GM12878 (cell line): Measurements from ENCODE around the gene NOP14. TPM values are rescaled to one million over a fixed set of nuclear protein-coding genes. Genes with fewer than 3 reads are reported as not detected.

Experiments used
- ATAC-seq: fragments of 200-7000 bp; cut with Tn5 transposase; 3 replicates; pipeline ENCODE4 v1.9.1; 2020; ENCODE audit warnings: mild to moderate bottlenecking, moderate library complexity
- BruUV-seq: library from RNA; stranded (reverse); fragments of 400-500 nt; replicated peaks from 2 replicates; lab custom pipeline; 2021; lab: Mats Ljungman, UMichigan
- CTCF ChIA-PET: fragments of 300-600 bp; sonication (Branson Sonifier 250); formaldehyde crosslinking; extraction: SDS; loops from one replicate; lab custom pipeline; 2021; ENCODE audit warnings: inconsistent platforms; lab: Yijun Ruan, JAX
- POLR2A ChIA-PET: fragments of 350-600 bp; formaldehyde crosslinking; extraction: SDS; loops from one replicate; lab custom pipeline; 2021; ENCODE audit warnings: inconsistent platforms; lab: Charles Lee
- RAD21 ChIA-PET: fragments of 300-600 bp; sonication (Branson Sonifier 250); formaldehyde crosslinking; loops from one replicate; lab custom pipeline; 2023; ENCODE audit warnings: antibody characterized with exemption; ENCODE audit not compliant: unreplicated experiment; lab: Charles Lee
- SMC1A ChIA-PET: fragments of 300-600 bp; sonication (Branson Sonifier 250); formaldehyde crosslinking; loops from one replicate; lab custom pipeline; 2023; ENCODE audit not compliant: unreplicated experiment, uncharacterized antibody; lab: Charles Lee
- DNase-seq: peaks from one replicate; pipeline ENCODE4 v3.0.0-alpha.2; 2011; ENCODE audit warnings: low read depth, low spot score
- FAIRE-seq: peaks from 3 replicates; lab custom pipeline; 2011; peaks lifted over from hg19 to GRCh38; lab: Jason Lieb, UNC
- H2AFZ ChIP-seq: 2 replicates; pipeline ENCODE4 v1.6.0; 2011; ENCODE audit warnings: low read depth, low read length, control low read depth; ENCODE audit not compliant: control insufficient read depth
- H3K27ac ChIP-seq: 2 replicates; pipeline ENCODE4 v1.5.1; 2011; ENCODE audit warnings: control low read depth; ENCODE audit not compliant: control insufficient read depth, insufficient read depth
- H3K27me3 ChIP-seq, 2 experiments: replicated peaks in 1 of 2; 2 replicates each; pipeline versions ENCODE4 v1.6.0 to v1.6.1; 2011; ENCODE audit warnings: low read length in 1 of 2; ENCODE audit not compliant: control insufficient read depth in 2 of 2, insufficient read depth in 2 of 2
- H3K36me3 ChIP-seq, 2 experiments: 2 replicates each; pipeline ENCODE4 v1.5.1; 2011; ENCODE audit warnings: low read length in 1 of 2; ENCODE audit not compliant: control insufficient read depth in 2 of 2, insufficient read depth in 2 of 2
- H3K4me1 ChIP-seq: 2 replicates; pipeline ENCODE4 v1.6.1; 2011; ENCODE audit warnings: mild to moderate bottlenecking, low read length, moderate library complexity, mixed read lengths; ENCODE audit not compliant: control insufficient read depth, insufficient read depth
- H3K4me2 ChIP-seq: 2 replicates; pipeline ENCODE4 v1.6.0; 2011; ENCODE audit warnings: control low read depth; ENCODE audit not compliant: control insufficient read depth, insufficient read depth
- H3K4me3 ChIP-seq: fragments of 200-600 bp; sonication (generic); 2 replicates; pipeline ENCODE4 v1.5.1; 2016
- H3K79me2 ChIP-seq: 2 replicates; pipeline ENCODE4 v1.6.0; 2011; ENCODE audit warnings: low read length; ENCODE audit not compliant: control insufficient read depth, insufficient read depth
- H3K9ac ChIP-seq: 2 replicates; pipeline ENCODE4 v1.8.0; 2011; ENCODE audit warnings: low read length, control low read depth, mixed read lengths; ENCODE audit not compliant: control insufficient read depth, insufficient read depth
- H3K9me3 ChIP-seq: replicated peaks from 3 replicates; pipeline ENCODE4 v1.5.1; 2011; ENCODE audit warnings: mild to moderate bottlenecking, low read length; ENCODE audit not compliant: control insufficient read depth, insufficient read depth
- H4K20me1 ChIP-seq: 2 replicates; pipeline ENCODE4 v1.6.0; 2011; ENCODE audit not compliant: control insufficient read depth, insufficient read depth
- BRCA1 ChIP-seq: IDR thresholded peaks from 2 replicates; pipeline ENCODE4 v1.6.1; 2011; ENCODE audit warnings: low read depth, low read length, improper control_type of control experiment
- CHD2 ChIP-seq: IDR thresholded peaks from 2 replicates; pipeline ENCODE4 v1.6.1; 2011; ENCODE audit warnings: low read depth, low read length, improper control_type of control experiment, borderline replicate concordance
- CREM ChIP-seq: IDR thresholded peaks from 2 replicates; pipeline ENCODE4 v1.6.1; 2014; ENCODE audit warnings: antibody characterized with exemption, low read depth
- HDGF ChIP-seq: fragments of 450-650 bp; IDR thresholded peaks from 2 replicates; pipeline ENCODE4 v1.6.1; 2016; ENCODE audit warnings: antibody characterized with exemption
- IRF4 ChIP-seq: IDR thresholded peaks from 2 replicates; pipeline ENCODE4 v1.6.1; 2011; ENCODE audit warnings: low read depth, low read length
- MYB ChIP-seq: fragments of 150-350 bp; IDR thresholded peaks from 2 replicates; pipeline ENCODE4 v1.6.1; 2014; ENCODE audit warnings: mild to moderate bottlenecking, low read depth, low read length, borderline replicate concordance
- NFIC ChIP-seq: IDR thresholded peaks from 2 replicates; pipeline ENCODE4 v1.6.1; 2012; ENCODE audit warnings: low read depth, mild to moderate bottlenecking, inconsistent platforms, low read length, moderate library complexity
- RELA ChIP-seq: fragments of 450-650 bp; IDR thresholded peaks from 2 replicates; pipeline ENCODE4 v1.8.0; 2014; ENCODE audit warnings: borderline replicate concordance; ENCODE audit not compliant: partially characterized antibody
- SIN3A ChIP-seq: IDR thresholded peaks from 2 replicates; pipeline ENCODE4 v1.6.1; 2012; ENCODE audit warnings: low read depth, low read length, improper control_type of control experiment
- SIX5 ChIP-seq: IDR thresholded peaks from 2 replicates; pipeline ENCODE4 v1.6.1; 2011; ENCODE audit warnings: mild to moderate bottlenecking, low read depth, low read length, moderate library complexity; ENCODE audit not compliant: severe bottlenecking
- STAT1 ChIP-seq: fragments of 450-650 bp; conservative IDR thresholded peaks from 2 replicates; pipeline ENCODE4 v1.6.1; 2014; ENCODE audit warnings: antibody characterized with exemption, mild to moderate bottlenecking
- TAF1 ChIP-seq: IDR thresholded peaks from 2 replicates; pipeline ENCODE4 v1.6.1; 2011; ENCODE audit warnings: mild to moderate bottlenecking, low read depth, low read length, borderline replicate concordance
- TCF12 ChIP-seq: IDR thresholded peaks from 2 replicates; pipeline ENCODE4 v1.6.1; 2011; ENCODE audit warnings: low read depth, mild to moderate bottlenecking, low read length
- YBX1 ChIP-seq: fragments of 450-650 bp; IDR thresholded peaks from 2 replicates; pipeline ENCODE4 v1.6.1; 2016; ENCODE audit warnings: antibody characterized with exemption
- WGBS: methylation state at CpG from one replicate; pipeline ENCODE4 v1.1.6; 2016; ENCODE audit warnings: low lambda C conversion rate; ENCODE audit not compliant: insufficient replicate concordance, insufficient coverage; ENCODE audit errors: missing lambda C conversion rate; 5-methylcytosine and 5-hydroxymethylcytosine counted together
- in situ Hi-C: fragments of 300-500 bp; cut with MboI; formaldehyde crosslinking; loops from 9 replicates; pipeline ENCODE4 v1.14.3; 2018; ENCODE audit warnings: mixed read lengths
- intact Hi-C: fragments of 100-400 bp; cut with micrococcal nuclease; formaldehyde crosslinking; loops from one replicate; pipeline ENCODE4 v1.14.2; 2022; ENCODE audit not compliant: unreplicated experiment
- polyA plus RNA-seq, 11 experiments: library from polyadenylated mRNA; depleted of rRNA in 4 of 11; unstranded in 6 of 11; stranded (reverse) in 5 of 11; fragments of >200 nt; fragmentation: Nextera tagmentation in 4 of 11; fragmentation: Illumina TruSeq in 1 of 11; extraction: Ambion mirVana in 4 of 11; extraction: Trizol in 1 of 11; gene quantifications; 1 replicate in 1 of 11; 2 replicates in 10 of 11; pipeline versions ENCODE4 v1.2.1 to v1.2.3, GENCODE V29; 2011 to 2016; ENCODE audit warnings: inconsistent platforms in 2 of 11, missing spikeins in 2 of 11, low read depth in 1 of 11
- total RNA-seq, 4 experiments: library from RNA; depleted of rRNA in 3 of 4; stranded (reverse); fragments of >200 nt in 3 of 4; fragmentation: Illumina TruSeq in 1 of 4; extraction: Trizol in 1 of 4; gene quantifications; 2 replicates each; pipeline versions ENCODE4 v1.2.1 to v1.2.3, GENCODE V29; 2013 to 2021
- TF ChIP-seq, protein P1 (sequence below): fragments of 450-650 bp; IDR thresholded peaks from 2 replicates; pipeline ENCODE4 v1.6.1; 2016; ENCODE audit warnings: mild to moderate bottlenecking, moderate library complexity, borderline replicate concordance
- TF ChIP-seq, protein P2 (sequence below): IDR thresholded peaks from 2 replicates; pipeline ENCODE4 v1.6.1; 2012; ENCODE audit warnings: low read depth, low read length, improper control_type of control experiment
- TF ChIP-seq, protein P3 (sequence below): fragments of 450-650 bp; IDR thresholded peaks from 2 replicates; pipeline ENCODE4 v1.6.1; 2018; ENCODE audit warnings: mild to moderate bottlenecking, low read depth, moderate library complexity; ENCODE audit not compliant: partially characterized antibody

Gene NOP14
- total and polyA plus RNA-seq, 10 of the 15 experiments (the other 5 are each of a cell fraction or from before 2014, with no cell fraction given): 13.8 to 80.6 (median 49.7) TPM

DNA sequence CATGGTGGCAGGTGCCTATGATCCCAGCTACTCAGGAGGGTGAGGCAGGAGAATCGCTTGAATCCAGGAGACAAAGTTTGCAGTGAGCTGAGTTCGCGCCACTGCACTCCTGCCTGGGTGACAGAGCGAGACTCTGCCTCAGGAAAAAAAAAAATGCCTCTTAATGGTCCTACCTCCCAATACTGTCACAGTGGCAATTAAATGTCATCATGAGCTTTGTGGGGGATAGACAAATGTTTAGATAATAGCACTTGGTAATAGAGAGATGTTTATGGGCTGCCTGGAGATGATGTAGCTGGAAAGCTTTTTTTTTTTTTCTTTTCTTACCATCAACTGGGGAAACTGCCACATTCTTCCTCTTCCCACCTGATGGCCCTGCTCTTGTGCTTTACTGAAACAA is 33.2 kb upstream of the NOP14 start:
- CTCF ChIA-PET: interaction anchor here (0.7 to 1.4 kb wide), 2 partner anchors 18 to 30 kb away, joined by 4 to 5 read pairs; no protein-coding TSS in a partner anchor
- in situ Hi-C loops: no loop called here
- no peak for FAIRE-seq

More for the DNA sequence above, 33.2 kb upstream of the NOP14 start:
- Histone ChIP-seq H3K79me2 (no peaks in the 10 kb centered on the region), H3K27me3 (no peaks in the 10 kb centered on the region; a peak in 1 of 4 replicates), H3K9ac (no peak overlapping the region), H3K9me3 (no peaks in the 10 kb centered on the region), H3K4me3 (no peak overlapping the region), H3K4me2 (no peak overlapping the region), H3K27ac (no peak overlapping the region), H3K36me3 (no peaks in the 10 kb centered on the region), H3K4me1 (no peaks in the 10 kb centered on the region), H2AFZ (no peak overlapping the region), H4K20me1 (no peaks in the 10 kb centered on the region)
- no peak for ATAC-seq
- RAD21 ChIA-PET: no interaction called here
- intact Hi-C loops: no loop called here
- POLR2A ChIA-PET: no interaction called here
- BruUV-seq: no TSS peak
- TF ChIP-seq SIN3A (no peak), HDGF (no peak), SIX5 (no peak), RELA (no peak), MYB (no peak), TAF1 (no peak), IRF4 (no peak), YBX1 (no peak), STAT1 (no peak), CHD2 (no peak), TCF12 (no peak), BRCA1 (no peak), CREM (no peak), NFIC (no peak)
- TF ChIP-seq, protein P1, sequence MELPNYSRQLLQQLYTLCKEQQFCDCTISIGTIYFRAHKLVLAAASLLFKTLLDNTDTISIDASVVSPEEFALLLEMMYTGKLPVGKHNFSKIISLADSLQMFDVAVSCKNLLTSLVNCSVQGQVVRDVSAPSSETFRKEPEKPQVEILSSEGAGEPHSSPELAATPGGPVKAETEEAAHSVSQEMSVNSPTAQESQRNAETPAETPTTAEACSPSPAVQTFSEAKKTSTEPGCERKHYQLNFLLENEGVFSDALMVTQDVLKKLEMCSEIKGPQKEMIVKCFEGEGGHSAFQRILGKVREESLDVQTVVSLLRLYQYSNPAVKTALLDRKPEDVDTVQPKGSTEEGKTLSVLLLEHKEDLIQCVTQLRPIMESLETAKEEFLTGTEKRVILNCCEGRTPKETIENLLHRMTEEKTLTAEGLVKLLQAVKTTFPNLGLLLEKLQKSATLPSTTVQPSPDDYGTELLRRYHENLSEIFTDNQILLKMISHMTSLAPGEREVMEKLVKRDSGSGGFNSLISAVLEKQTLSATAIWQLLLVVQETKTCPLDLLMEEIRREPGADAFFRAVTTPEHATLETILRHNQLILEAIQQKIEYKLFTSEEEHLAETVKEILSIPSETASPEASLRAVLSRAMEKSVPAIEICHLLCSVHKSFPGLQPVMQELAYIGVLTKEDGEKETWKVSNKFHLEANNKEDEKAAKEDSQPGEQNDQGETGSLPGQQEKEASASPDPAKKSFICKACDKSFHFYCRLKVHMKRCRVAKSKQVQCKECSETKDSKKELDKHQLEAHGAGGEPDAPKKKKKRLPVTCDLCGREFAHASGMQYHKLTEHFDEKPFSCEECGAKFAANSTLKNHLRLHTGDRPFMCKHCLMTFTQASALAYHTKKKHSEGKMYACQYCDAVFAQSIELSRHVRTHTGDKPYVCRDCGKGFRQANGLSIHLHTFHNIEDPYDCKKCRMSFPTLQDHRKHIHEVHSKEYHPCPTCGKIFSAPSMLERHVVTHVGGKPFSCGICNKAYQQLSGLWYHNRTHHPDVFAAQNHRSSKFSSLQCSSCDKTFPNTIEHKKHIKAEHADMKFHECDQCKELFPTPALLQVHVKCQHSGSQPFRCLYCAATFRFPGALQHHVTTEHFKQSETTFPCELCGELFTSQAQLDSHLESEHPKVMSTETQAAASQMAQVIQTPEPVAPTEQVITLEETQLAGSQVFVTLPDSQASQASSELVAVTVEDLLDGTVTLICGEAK: no peak
- TF ChIP-seq, protein P2, sequence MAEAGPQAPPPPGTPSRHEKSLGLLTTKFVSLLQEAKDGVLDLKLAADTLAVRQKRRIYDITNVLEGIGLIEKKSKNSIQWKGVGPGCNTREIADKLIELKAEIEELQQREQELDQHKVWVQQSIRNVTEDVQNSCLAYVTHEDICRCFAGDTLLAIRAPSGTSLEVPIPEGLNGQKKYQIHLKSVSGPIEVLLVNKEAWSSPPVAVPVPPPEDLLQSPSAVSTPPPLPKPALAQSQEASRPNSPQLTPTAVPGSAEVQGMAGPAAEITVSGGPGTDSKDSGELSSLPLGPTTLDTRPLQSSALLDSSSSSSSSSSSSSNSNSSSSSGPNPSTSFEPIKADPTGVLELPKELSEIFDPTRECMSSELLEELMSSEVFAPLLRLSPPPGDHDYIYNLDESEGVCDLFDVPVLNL: no peak
- TF ChIP-seq, protein P3, sequence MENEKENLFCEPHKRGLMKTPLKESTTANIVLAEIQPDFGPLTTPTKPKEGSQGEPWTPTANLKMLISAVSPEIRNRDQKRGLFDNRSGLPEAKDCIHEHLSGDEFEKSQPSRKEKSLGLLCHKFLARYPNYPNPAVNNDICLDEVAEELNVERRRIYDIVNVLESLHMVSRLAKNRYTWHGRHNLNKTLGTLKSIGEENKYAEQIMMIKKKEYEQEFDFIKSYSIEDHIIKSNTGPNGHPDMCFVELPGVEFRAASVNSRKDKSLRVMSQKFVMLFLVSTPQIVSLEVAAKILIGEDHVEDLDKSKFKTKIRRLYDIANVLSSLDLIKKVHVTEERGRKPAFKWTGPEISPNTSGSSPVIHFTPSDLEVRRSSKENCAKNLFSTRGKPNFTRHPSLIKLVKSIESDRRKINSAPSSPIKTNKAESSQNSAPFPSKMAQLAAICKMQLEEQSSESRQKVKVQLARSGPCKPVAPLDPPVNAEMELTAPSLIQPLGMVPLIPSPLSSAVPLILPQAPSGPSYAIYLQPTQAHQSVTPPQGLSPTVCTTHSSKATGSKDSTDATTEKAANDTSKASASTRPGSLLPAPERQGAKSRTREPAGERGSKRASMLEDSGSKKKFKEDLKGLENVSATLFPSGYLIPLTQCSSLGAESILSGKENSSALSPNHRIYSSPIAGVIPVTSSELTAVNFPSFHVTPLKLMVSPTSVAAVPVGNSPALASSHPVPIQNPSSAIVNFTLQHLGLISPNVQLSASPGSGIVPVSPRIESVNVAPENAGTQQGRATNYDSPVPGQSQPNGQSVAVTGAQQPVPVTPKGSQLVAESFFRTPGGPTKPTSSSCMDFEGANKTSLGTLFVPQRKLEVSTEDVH: no peak
- SMC1A ChIA-PET: interaction anchor here (0.7 kb wide), 1 partner anchor 18 kb away, joined by 3 read pairs; no protein-coding TSS in a partner anchor
- DNase-seq: no peak
- 90% methylated on average over 4 of the region's 4 CpGs for WGBS
